ENCODE results near the gene GNB4. TPM values are rescaled to one million over a fixed set of nuclear protein-coding genes. Genes with fewer than 3 reads are reported as not detected.

The GNB4 gene
- 17.7 TPM for polyA plus RNA-seq
- long read RNA-seq, donor 1, full-length matches to known transcripts, result 3 of 3 reads
- long read RNA-seq, donor 1, partial matches to known transcripts, result 0 of 3 reads
- long read RNA-seq, donor 1, other reads (novel, unspliced or antisense), result 0 of 3 reads
- long read RNA-seq, donor 2, full-length matches to known transcripts, result 2 of 2 reads
- long read RNA-seq, donor 2, partial matches to known transcripts, result 0 of 2 reads
- long read RNA-seq, donor 2, other reads (novel, unspliced or antisense), result 0 of 2 reads
- long read RNA-seq, donor 3, result 0 reads
- long read RNA-seq, donor 4, result 0 reads
- long read RNA-seq, donor 5, full-length matches to known transcripts, result 4 of 4 reads
- long read RNA-seq, donor 5, partial matches to known transcripts, result 0 of 4 reads
- long read RNA-seq, donor 5, other reads (novel, unspliced or antisense), result 0 of 4 reads
- long read RNA-seq, donor 6, full-length matches to known transcripts, result 4 of 4 reads
- long read RNA-seq, donor 6, partial matches to known transcripts, result 0 of 4 reads
- long read RNA-seq, donor 6, other reads (novel, unspliced or antisense), result 0 of 4 reads
- long read RNA-seq, donor 7, full-length matches to known transcripts, result 1 of 1 reads
- long read RNA-seq, donor 7, partial matches to known transcripts, result 0 of 1 reads
- long read RNA-seq, donor 7, other reads (novel, unspliced or antisense), result 0 of 1 reads
- long read RNA-seq, donor 8, full-length matches to known transcripts, result 2 of 2 reads
- long read RNA-seq, donor 8, partial matches to known transcripts, result 0 of 2 reads
- long read RNA-seq, donor 8, other reads (novel, unspliced or antisense), result 0 of 2 reads
- long read RNA-seq, donor 9, full-length matches to known transcripts, result 1 of 1 reads
- long read RNA-seq, donor 9, partial matches to known transcripts, result 0 of 1 reads
- long read RNA-seq, donor 9, other reads (novel, unspliced or antisense), result 0 of 1 reads
- long read RNA-seq, donor 10, full-length matches to known transcripts, result 4 of 4 reads
- long read RNA-seq, donor 10, partial matches to known transcripts, result 0 of 4 reads
- long read RNA-seq, donor 10, other reads (novel, unspliced or antisense), result 0 of 4 reads
- long read RNA-seq, donor 11, result 0 reads

DNA sequence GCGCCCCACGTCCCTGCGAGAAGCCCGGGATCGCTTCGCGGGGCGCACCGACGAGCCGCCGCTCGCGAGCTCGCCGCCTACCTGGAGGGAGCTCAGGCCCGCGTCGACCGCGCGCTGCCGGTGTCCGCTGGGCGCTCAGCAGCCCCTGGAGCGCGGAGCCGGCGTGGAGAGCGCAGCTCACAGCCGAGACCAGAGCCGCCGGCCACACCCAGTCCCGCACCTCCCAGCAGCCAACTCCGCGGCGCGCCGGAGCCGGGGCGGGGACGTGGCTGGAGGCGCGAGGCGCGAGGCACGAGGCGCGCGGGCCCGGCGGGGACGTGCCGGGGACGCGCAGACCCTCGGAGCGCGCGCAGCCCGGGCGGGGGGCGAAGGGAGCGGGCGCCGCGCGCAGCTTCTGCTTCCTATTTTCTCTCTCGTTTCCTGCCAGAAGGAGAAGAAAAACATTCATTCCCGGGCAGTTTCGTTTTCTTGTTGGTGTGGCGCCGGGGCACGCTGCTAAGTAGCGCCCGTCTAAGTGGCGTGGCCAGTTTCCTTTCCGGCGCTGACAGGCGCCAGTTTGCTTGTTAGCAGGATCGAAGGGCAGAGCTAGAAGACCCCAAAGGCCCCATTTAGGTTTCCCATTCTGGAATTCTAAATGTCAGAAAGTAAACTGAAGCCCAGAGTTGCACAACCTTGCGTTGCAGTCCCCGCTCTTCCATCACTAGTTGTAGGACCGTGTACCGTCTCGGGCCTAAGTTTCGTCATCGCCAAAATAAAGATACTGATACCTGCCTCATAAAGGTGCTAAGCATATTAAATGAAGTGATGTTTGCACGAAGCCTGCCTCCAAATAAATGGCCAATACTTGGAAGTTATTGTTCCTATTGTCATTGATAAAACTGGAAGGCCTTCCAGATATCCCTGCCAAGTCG lies at the start of gene GNB4:
Gene GNB4, minus strand, starts transcription at position 206 of the 911 bp plus-strand sequence. CDS start 25,270 bp downstream, outside the sequence.
- Histone ChIP-seq H3K4me1 (ENCODE audit: control insufficient read depth, insufficient read depth, low read length) (no peaks in the 10 kb centered on the region), H3K36me3 (ENCODE audit: control insufficient read depth, insufficient read depth, low read length) (no peaks in the 10 kb centered on the region), H3K9me3 (ENCODE audit: control insufficient read depth, low read depth, low read length) (no peaks in the 10 kb centered on the region), H3K4me3 (ENCODE audit: low read length) (peak within 1 kb of the TSS; percentile 49), H3K27ac (ENCODE audit: low read length) (peak within 1 kb of the TSS; percentile 87), H3K27me3 (ENCODE audit: control insufficient read depth, insufficient read depth, low read length) (peaks cover 40% of the 10 kb centered on the region)
- peak; percentile 70 to 87 for DNase-seq
- 40% methylated on average over 1 of the region's 90 CpGs for WGBS (ENCODE audit: insufficient coverage, low lambda C conversion rate)

DNA sequence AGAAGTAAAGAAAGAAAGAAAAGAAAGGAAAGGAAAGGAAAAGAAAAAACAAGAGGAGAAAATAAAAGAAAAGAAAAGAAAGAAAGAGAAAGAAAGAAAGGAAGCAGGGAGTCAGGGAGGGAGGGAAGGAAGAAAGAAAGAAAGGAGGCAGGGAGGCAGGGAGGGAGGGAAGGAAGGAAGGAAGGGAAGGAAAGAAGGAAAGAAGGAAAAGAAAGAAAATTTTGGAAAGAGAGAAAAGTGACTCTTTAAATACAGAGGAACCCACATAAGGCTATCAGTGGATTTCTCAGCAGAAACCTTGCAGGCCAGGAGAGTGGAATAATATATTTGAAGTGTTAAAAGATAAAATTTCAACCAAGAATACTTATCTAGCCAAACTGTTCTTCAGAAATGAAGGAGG lies 44.2 kb upstream of the GNB4 start:
- H3K27ac ChIP-seq (ENCODE audit: low read length), result no peak overlapping the region
- H3K4me3 ChIP-seq (ENCODE audit: low read length), result no peak overlapping the region
- no peaks in the 10 kb centered on the region for H3K27me3 ChIP-seq (ENCODE audit: control insufficient read depth, insufficient read depth, low read length)
- no peaks in the 10 kb centered on the region for H3K4me1 ChIP-seq (ENCODE audit: control insufficient read depth, insufficient read depth, low read length)
- H3K36me3 ChIP-seq (ENCODE audit: control insufficient read depth, insufficient read depth, low read length), result no peaks in the 10 kb centered on the region
- H3K9me3 ChIP-seq (ENCODE audit: control insufficient read depth, low read depth, low read length), result peaks cover 23% of the 10 kb centered on the region
- DNase-seq, result no peak

DNA sequence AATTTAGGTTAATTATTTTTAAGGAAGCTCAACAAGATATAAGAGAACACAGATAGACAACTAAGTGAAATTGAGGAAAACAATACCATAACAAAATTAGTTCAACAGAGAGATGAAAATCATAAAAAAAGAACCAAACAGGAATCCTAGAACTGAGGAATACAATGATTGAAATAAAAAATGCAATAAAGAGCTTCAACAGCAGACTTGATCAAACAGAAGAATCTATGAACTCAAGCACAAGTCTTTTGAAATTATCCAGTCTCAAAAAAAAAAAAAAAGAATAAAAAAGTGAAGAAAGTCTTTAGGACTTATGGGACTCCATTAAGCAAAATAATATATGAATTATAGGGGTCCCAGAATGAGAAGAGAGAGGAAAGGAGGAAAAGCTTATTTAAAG lies 42.0 kb upstream of the GNB4 start:
- H3K27ac ChIP-seq (ENCODE audit: low read length), result no peak overlapping the region
- H3K4me3 ChIP-seq (ENCODE audit: low read length), result no peak overlapping the region
- no peaks in the 10 kb centered on the region for H3K4me1 ChIP-seq (ENCODE audit: control insufficient read depth, insufficient read depth, low read length)
- no peaks in the 10 kb centered on the region for H3K27me3 ChIP-seq (ENCODE audit: control insufficient read depth, insufficient read depth, low read length)
- peaks cover 23% of the 10 kb centered on the region for H3K9me3 ChIP-seq (ENCODE audit: control insufficient read depth, low read depth, low read length)
- no peaks in the 10 kb centered on the region for H3K36me3 ChIP-seq (ENCODE audit: control insufficient read depth, insufficient read depth, low read length)
- DNase-seq, result no peak

DNA sequence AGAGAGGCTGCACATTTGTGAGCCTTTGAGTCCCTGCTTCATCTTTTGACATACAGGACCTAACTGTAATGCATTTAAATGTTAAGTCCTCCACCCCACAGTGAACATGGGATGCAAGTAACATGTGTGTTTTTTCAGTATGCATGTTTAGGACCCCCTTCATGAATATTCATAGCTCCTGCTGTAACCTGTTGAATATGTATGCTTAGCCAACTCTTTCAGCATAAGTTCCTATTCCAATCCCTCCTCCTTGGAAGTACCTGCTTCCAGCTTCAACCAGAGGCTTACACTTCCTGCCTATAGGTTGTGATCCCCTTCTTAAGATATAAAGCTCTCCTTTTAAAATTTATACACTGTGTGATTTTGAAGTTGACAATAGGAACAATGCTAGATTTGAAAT lies 36.9 kb upstream of the GNB4 start:
- Histone ChIP-seq H3K27me3 (ENCODE audit: control insufficient read depth, insufficient read depth, low read length) (no peaks in the 10 kb centered on the region), H3K36me3 (ENCODE audit: control insufficient read depth, insufficient read depth, low read length) (no peaks in the 10 kb centered on the region), H3K27ac (ENCODE audit: low read length) (no peak overlapping the region), H3K4me3 (ENCODE audit: low read length) (no peak overlapping the region), H3K4me1 (ENCODE audit: control insufficient read depth, insufficient read depth, low read length) (no peaks in the 10 kb centered on the region), H3K9me3 (ENCODE audit: control insufficient read depth, low read depth, low read length) (peaks cover 7% of the 10 kb centered on the region)
- DNase-seq, result no peak

DNA sequence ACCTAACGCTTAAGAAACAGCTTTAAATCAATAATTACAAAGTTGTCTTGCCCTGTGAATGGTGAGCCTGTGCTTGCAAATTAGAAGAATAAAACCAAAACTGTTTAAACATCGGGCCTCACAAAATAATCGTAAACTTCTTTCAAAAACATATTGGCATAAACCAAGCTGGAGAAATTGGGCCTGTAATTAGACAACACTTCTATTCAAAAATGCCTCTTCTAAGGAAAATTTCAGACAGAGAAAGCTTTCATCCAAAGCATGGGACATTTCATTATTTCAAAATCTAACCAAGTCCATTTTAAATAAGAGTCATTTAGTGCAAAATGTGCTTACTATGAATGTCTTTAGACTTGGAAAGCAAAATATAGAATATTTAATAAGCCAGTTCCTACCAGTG lies 35.5 kb upstream of the GNB4 start:
- Histone ChIP-seq H3K4me1 (ENCODE audit: control insufficient read depth, insufficient read depth, low read length) (no peaks in the 10 kb centered on the region), H3K27ac (ENCODE audit: low read length) (no peak overlapping the region), H3K27me3 (ENCODE audit: control insufficient read depth, insufficient read depth, low read length) (no peaks in the 10 kb centered on the region), H3K9me3 (ENCODE audit: control insufficient read depth, low read depth, low read length) (no peaks in the 10 kb centered on the region), H3K4me3 (ENCODE audit: low read length) (no peak overlapping the region), H3K36me3 (ENCODE audit: control insufficient read depth, insufficient read depth, low read length) (no peaks in the 10 kb centered on the region)
- no peak for DNase-seq
- WGBS (ENCODE audit: insufficient coverage, low lambda C conversion rate), result 70% methylated on average over 3 of the region's 3 CpGs

DNA sequence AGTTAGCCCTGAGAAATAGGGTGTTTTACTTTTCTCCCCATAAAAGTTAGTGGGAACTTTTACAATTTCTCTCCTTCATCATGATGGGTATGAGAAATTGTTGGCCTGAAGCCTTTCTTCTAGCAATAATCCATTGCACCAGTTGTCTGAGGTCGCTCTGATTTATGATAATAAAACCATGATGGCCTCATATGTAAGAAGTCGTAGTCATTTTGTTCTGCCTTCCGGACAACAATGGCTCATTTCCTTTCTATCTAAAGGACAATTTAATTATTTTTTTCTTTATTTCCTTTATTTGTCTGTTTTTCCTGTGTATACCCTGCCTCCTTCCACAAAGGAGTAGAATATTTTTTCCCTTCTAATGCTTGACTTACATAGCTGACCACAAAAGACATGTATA lies 31.6 kb upstream of the GNB4 start:
- H3K27ac ChIP-seq (ENCODE audit: low read length), result no peak overlapping the region
- 100% methylated on average over 2 of the region's 3 CpGs for WGBS (ENCODE audit: insufficient coverage, low lambda C conversion rate)
- DNase-seq, result no peak
- no peaks in the 10 kb centered on the region for H3K27me3 ChIP-seq (ENCODE audit: control insufficient read depth, insufficient read depth, low read length)
- no peaks in the 10 kb centered on the region for H3K4me1 ChIP-seq (ENCODE audit: control insufficient read depth, insufficient read depth, low read length)
- no peaks in the 10 kb centered on the region for H3K36me3 ChIP-seq (ENCODE audit: control insufficient read depth, insufficient read depth, low read length)
- no peak overlapping the region for H3K4me3 ChIP-seq (ENCODE audit: low read length)
- no peaks in the 10 kb centered on the region for H3K9me3 ChIP-seq (ENCODE audit: control insufficient read depth, low read depth, low read length)

DNA sequence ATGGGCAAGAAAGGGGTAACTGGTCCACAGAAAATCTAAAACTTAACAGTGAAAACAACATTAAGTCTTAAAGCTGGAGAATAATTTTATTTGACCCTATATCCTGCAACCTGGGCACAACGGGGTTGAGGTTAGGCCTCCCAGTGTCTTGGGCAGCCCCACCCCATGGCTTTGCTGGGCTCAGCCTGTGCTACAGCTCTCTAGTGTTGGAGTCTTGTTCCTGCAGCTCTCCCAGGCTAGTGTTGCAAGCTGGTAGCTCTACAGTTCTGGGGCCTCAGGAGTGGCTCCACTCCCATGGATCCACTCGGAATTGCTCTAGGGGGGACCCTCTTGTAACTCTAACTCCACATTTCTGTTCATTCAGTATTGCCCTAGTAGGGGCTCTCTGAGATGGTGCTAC lies 24.9 kb upstream of the GNB4 start:
- no peak overlapping the region for H3K27ac ChIP-seq (ENCODE audit: low read length)
- H3K9me3 ChIP-seq (ENCODE audit: control insufficient read depth, low read depth, low read length), result no peaks in the 10 kb centered on the region
- no peaks in the 10 kb centered on the region for H3K27me3 ChIP-seq (ENCODE audit: control insufficient read depth, insufficient read depth, low read length)
- DNase-seq, result no peak
- H3K36me3 ChIP-seq (ENCODE audit: control insufficient read depth, insufficient read depth, low read length), result no peaks in the 10 kb centered on the region
- H3K4me3 ChIP-seq (ENCODE audit: low read length), result no peak overlapping the region
- no peaks in the 10 kb centered on the region for H3K4me1 ChIP-seq (ENCODE audit: control insufficient read depth, insufficient read depth, low read length)
- WGBS (ENCODE audit: insufficient coverage, low lambda C conversion rate), result no CpG with 5 or more reads among the region's 2 CpGs

DNA sequence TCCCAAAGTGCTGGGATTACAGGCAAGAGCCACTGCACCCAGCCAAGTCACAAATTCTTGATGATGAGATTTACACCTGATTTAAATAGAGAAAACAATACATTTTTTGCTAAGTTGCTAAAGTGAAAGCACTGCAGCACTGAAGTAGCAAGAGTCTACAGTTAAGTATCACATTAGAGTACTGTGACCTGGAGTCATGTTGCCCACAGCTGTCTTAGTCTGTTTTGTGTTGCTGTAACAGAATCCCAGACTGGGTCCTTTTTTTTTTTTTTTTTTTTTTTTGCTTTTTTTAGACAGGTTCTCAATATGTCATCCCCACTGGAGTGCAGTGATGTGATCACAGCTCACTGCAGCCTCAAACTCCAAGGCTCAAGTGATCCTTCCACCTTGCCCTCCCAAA lies 23.2 kb upstream of the GNB4 start:
- H3K4me1 ChIP-seq (ENCODE audit: control insufficient read depth, insufficient read depth, low read length), result no peaks in the 10 kb centered on the region
- no peaks in the 10 kb centered on the region for H3K36me3 ChIP-seq (ENCODE audit: control insufficient read depth, insufficient read depth, low read length)
- H3K27me3 ChIP-seq (ENCODE audit: control insufficient read depth, insufficient read depth, low read length), result no peaks in the 10 kb centered on the region
- no peak overlapping the region for H3K27ac ChIP-seq (ENCODE audit: low read length)
- H3K9me3 ChIP-seq (ENCODE audit: control insufficient read depth, low read depth, low read length), result no peaks in the 10 kb centered on the region
- no peak for DNase-seq
- H3K4me3 ChIP-seq (ENCODE audit: low read length), result no peak overlapping the region

DNA sequence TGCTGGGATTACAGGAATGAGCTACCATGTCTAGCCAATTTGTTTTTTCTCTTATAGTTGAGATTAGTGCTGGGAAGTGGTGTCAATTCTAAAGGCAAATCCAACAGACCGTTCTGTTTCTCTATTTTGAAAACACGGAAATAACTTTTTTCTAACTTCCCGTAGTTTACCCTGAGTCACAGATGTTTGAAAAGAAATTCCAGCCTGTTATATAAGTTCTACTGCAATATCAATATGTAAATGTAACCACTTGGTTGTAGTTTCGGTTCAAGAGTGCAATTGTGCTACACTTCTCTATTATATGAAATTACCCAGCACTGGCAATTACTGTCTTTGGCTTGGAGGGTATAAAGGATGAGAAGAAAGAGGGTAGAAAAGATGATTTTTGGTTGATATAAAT lies 22.3 kb upstream of the GNB4 start:
- H3K27ac ChIP-seq (ENCODE audit: low read length), result no peak overlapping the region
- no peaks in the 10 kb centered on the region for H3K9me3 ChIP-seq (ENCODE audit: control insufficient read depth, low read depth, low read length)
- no peaks in the 10 kb centered on the region for H3K4me1 ChIP-seq (ENCODE audit: control insufficient read depth, insufficient read depth, low read length)
- no peak overlapping the region for H3K4me3 ChIP-seq (ENCODE audit: low read length)
- 100% methylated on average over 1 of the region's 4 CpGs for WGBS (ENCODE audit: insufficient coverage, low lambda C conversion rate)
- H3K36me3 ChIP-seq (ENCODE audit: control insufficient read depth, insufficient read depth, low read length), result no peaks in the 10 kb centered on the region
- H3K27me3 ChIP-seq (ENCODE audit: control insufficient read depth, insufficient read depth, low read length), result no peaks in the 10 kb centered on the region
- DNase-seq, result no peak
